Measurements from ENCODE around the gene ERLEC1. TPM values are rescaled to one million over a fixed set of nuclear protein-coding genes. Genes with fewer than 3 reads are reported as not detected.

The ERLEC1 gene
- total RNA-seq, 4 donors from 2014 or later: 26.7 to 53.6 (median 28.9) TPM

GRCh38 chr2:53856272-53856671 lies 69.4 kb downstream of the ERLEC1 start:
- ATAC-seq (peak in 1 of 2 donors; percentile 19), DNase-seq (no peak)
- no peaks in the 10 kb centered on the region for H3K27me3 ChIP-seq
- no peak overlapping the region for H3K27ac ChIP-seq
- intact Hi-C loops (cut with DNase I; ENCODE audit: low total_unique reads): no loop called here
- TF ChIP-seq POLR2A (IDR thresholded peaks at IDR 0.05): no peak
- TF ChIP-seq CTCF (IDR thresholded peaks at IDR 0.05 in 4 of 5, conservative IDR thresholded peaks at IDR 0.05 in 1 of 5): no peak
- in situ Hi-C loops (cut with MboI; ENCODE audit: low sequenced_read_pairs in 4 of 4): no loop called here
- no peak overlapping the region for H3K4me3 ChIP-seq
- H3K9me3 ChIP-seq: no peaks in the 10 kb centered on the region
- peaks cover 0 to 11% of the 10 kb centered on the region in 2 donors for H3K36me3 ChIP-seq
- H3K4me1 ChIP-seq: no peaks in the 10 kb centered on the region

GRCh38 chr2:53859206-53860181 lies 72.7 kb downstream of the ERLEC1 start, which contains the start of gene GPR75:
TSS of gene GPR75 (minus strand) at chr2:53859967. CDS start at chr2:53854756, 5,211 bp downstream.
- ATAC-seq (peak; percentile 20 to 21), DNase-seq (no peak)
- intact Hi-C loops (cut with DNase I; ENCODE audit: low total_unique reads) (no loop called here), in situ Hi-C loops (cut with MboI; ENCODE audit: low sequenced_read_pairs in 4 of 4) (no loop called here)
- Histone ChIP-seq H3K36me3 (peaks cover 0 to 15% of the 10 kb centered on the region in 2 donors), H3K9me3 (no peaks in the 10 kb centered on the region), H3K4me1 (peaks cover 0 to 15% of the 10 kb centered on the region in 2 donors), H3K27ac (no peak within 1 kb of the TSS), H3K4me3 (peak within 1 kb of the TSS in 1 of 4 donors; percentile 33), H3K27me3 (no peaks in the 10 kb centered on the region)
- TF ChIP-seq POLR2A (IDR thresholded peaks at IDR 0.05): no peak
- TF ChIP-seq CTCF (IDR thresholded peaks at IDR 0.05 in 4 of 5, conservative IDR thresholded peaks at IDR 0.05 in 1 of 5): no peak

- no peak overlapping the region for H3K4me3 ChIP-seq
- H3K27ac ChIP-seq: no peak overlapping the region
- H3K36me3 ChIP-seq: peaks cover 0 to 36% of the 10 kb centered on the region in 2 donors
- no peaks in the 10 kb centered on the region for H3K9me3 ChIP-seq
- H3K4me1 ChIP-seq: peaks cover 0 to 25% of the 10 kb centered on the region in 2 donors
- intact Hi-C loops (cut with DNase I; ENCODE audit: low total_unique reads) (no loop called here), in situ Hi-C loops (cut with MboI; ENCODE audit: low sequenced_read_pairs in 4 of 4) (no loop called here)
- H3K27me3 ChIP-seq: no peaks in the 10 kb centered on the region
- TF ChIP-seq POLR2A (IDR thresholded peaks at IDR 0.05): no peak
- TF ChIP-seq CTCF (IDR thresholded peaks at IDR 0.05 in 4 of 5, conservative IDR thresholded peaks at IDR 0.05 in 1 of 5): no peak
- DNase-seq (no peak), ATAC-seq (no peak)
Observed at GRCh38 chr2:53861824-53862223, 75.0 kb downstream of the ERLEC1 start.

- H3K36me3 ChIP-seq: peaks cover 0 to 46% of the 10 kb centered on the region in 2 donors
- peak in 1 of 2 donors; percentile 7 for ATAC-seq
- intact Hi-C loops (cut with DNase I; ENCODE audit: low total_unique reads) (loop anchor here (1.0 kb wide), 1 partner anchor 10 kb away; no protein-coding TSS in a partner anchor), in situ Hi-C loops (cut with MboI; ENCODE audit: low sequenced_read_pairs in 4 of 4) (no loop called here)
- no peaks in the 10 kb centered on the region for H3K27me3 ChIP-seq
- H3K27ac ChIP-seq: peak overlapping the region in 2 of 4 donors; percentile 8 to 58
- TF ChIP-seq POLR2A (IDR thresholded peaks at IDR 0.05): no peak
- no peak for TF ChIP-seq CTCF (IDR thresholded peaks at IDR 0.05 in 4 of 5, conservative IDR thresholded peaks at IDR 0.05 in 1 of 5)
- H3K9me3 ChIP-seq: no peaks in the 10 kb centered on the region
- H3K4me1 ChIP-seq: peaks cover 0 to 25% of the 10 kb centered on the region in 2 donors
- no peak overlapping the region for H3K4me3 ChIP-seq
- DNase-seq: no peak
Observed at GRCh38 chr2:53863538-53864227, 76.8 kb downstream of the ERLEC1 start.
